Measurements from ENCODE around the gene MAML3.

GRCh38 chr4:140049849-140050637, 103.9 kb downstream of the MAML3 start:
- TF ChIP-seq CTCF (IDR thresholded peaks at IDR 0.05; ENCODE audit: low read depth, low read length, poor library complexity, severe bottlenecking) (peak; percentile 93), EZH2phosphoT487 (IDR thresholded peaks at IDR 0.05; ENCODE audit: borderline replicate concordance, low read length) (no peak)

Data from DOHH2 (cell line).